ENCODE data around the gene PSIP1. TPM values are rescaled to one million over a fixed set of nuclear protein-coding genes. Genes with fewer than 3 reads are reported as not detected.
A peak's percentile ranks its signal among the peaks of the same experiment; 100 is the strongest.

The PSIP1 gene
- total RNA-seq, 1 experiment from 2014 or later, result 362 TPM

- Histone ChIP-seq H2BK15ac (ENCODE audit: low read depth, low read length) (no peak overlapping the region), H2BK12ac (ENCODE audit: insufficient read length, low read depth, low read length) (no peak overlapping the region), H3K23ac (ENCODE audit: insufficient read length, low read depth, low read length) (no peak overlapping the region), H3K14ac (ENCODE audit: insufficient read depth, low read length) (no peak overlapping the region), H4K20me1 (ENCODE audit: control insufficient read depth, insufficient read depth, insufficient read length) (no peaks in the 10 kb centered on the region), H2AFZ (ENCODE audit: low read length) (no peak overlapping the region), H2BK5ac (ENCODE audit: insufficient read length, low read length) (no peak overlapping the region), H3K4me2 (ENCODE audit: insufficient read depth, insufficient read length, low read length) (no peak overlapping the region), H2AK5ac (ENCODE audit: insufficient read length, low read length) (no peak overlapping the region), H3K9ac (ENCODE audit: extremely low read depth, insufficient read length, low read length) (no peak overlapping the region), H2BK120ac (ENCODE audit: low read depth, low read length, poor library complexity, severe bottlenecking) (no peak overlapping the region), H4K5ac (ENCODE audit: insufficient read length, low read depth, low read length) (no peak overlapping the region), H3K56ac (ENCODE audit: insufficient read length, low read depth, low read length) (no peak overlapping the region), H4K91ac (ENCODE audit: insufficient read length, low read depth, low read length) (no peak overlapping the region), H3K23me2 (ENCODE audit: insufficient read length, low read depth, low read length, poor library complexity, severe bottlenecking) (no peaks in the 10 kb centered on the region), H3K79me2 (ENCODE audit: insufficient read depth, low read length) (no peaks in the 10 kb centered on the region), H3K27me3 (ENCODE audit: insufficient read depth, low read length) (no peaks in the 10 kb centered on the region), H3K9me3 (ENCODE audit: control insufficient read depth, low read depth, low read length) (no peaks in the 10 kb centered on the region), H3T11ph (ENCODE audit: low read length) (no peak overlapping the region), H3K4ac (ENCODE audit: low read depth, low read length) (no peak overlapping the region), H4K8ac (replicated peaks; ENCODE audit: insufficient read length, low read depth, low read length) (no peak overlapping the region), H3K4me1 (ENCODE audit: insufficient read depth, low read length) (no peaks in the 10 kb centered on the region), H2BK20ac (ENCODE audit: low read depth, low read length, poor library complexity, severe bottlenecking) (no peak overlapping the region), H3K18ac (ENCODE audit: insufficient read length, low read depth, low read length) (no peak overlapping the region), H3K27ac (ENCODE audit: insufficient read length, low read depth, low read length) (no peak overlapping the region), H3K79me1 (ENCODE audit: insufficient read depth, low read depth, low read length, poor library complexity, severe bottlenecking) (no peaks in the 10 kb centered on the region)
- 0 out of 7 replicates have a peak overlapping the region, but pooled peaks of 1 of the 3 experiments have one; percentile 61 for H3K27ac Mint-ChIP-seq
- H3K4me3 Mint-ChIP-seq, result no peak overlapping the region
- no peak for TF ChIP-seq CTCF (conservative IDR thresholded peaks at IDR 0.05)
- H3K27me3 Mint-ChIP-seq (ENCODE audit: low read depth), result no peaks in the 10 kb centered on the region; the same call in 1 of the 2 replicates
- H3K4me1 Mint-ChIP-seq, result no peaks in the 10 kb centered on the region
- H3K9me3 Mint-ChIP-seq, result no peaks in the 10 kb centered on the region
- H3K36me3 Mint-ChIP-seq (ENCODE audit: insufficient read depth in 1 of 3, low read depth in 3 of 3), result peaks cover 11 to 75% (median 36%) of the 10 kb centered on the region in 3 experiments; a peak in 5 of 7 replicates
- WGBS (ENCODE audit: extremely low coverage, insufficient read length, low lambda C conversion rate), result no CpG with 5 or more reads among the region's 8 CpGs
- no peak for DNase-seq
Observed at GRCh38 chr9:15461056-15461455, 49.7 kb downstream of the PSIP1 start.
